LNCAP (cell line): ENCODE data around the gene TTC19.

ENCODE experiments used
- TF ChIP-seq, protein P1 (sequence below): fragments of 450-650 bp; IDR thresholded peaks from 2 replicates; pipeline ENCODE4 v1.5.1; 2017; ENCODE audit warnings: mild to moderate bottlenecking

The TTC19 gene, protein sequence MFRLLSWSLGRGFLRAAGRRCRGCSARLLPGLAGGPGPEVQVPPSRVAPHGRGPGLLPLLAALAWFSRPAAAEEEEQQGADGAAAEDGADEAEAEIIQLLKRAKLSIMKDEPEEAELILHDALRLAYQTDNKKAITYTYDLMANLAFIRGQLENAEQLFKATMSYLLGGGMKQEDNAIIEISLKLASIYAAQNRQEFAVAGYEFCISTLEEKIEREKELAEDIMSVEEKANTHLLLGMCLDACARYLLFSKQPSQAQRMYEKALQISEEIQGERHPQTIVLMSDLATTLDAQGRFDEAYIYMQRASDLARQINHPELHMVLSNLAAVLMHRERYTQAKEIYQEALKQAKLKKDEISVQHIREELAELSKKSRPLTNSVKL

DNA sequence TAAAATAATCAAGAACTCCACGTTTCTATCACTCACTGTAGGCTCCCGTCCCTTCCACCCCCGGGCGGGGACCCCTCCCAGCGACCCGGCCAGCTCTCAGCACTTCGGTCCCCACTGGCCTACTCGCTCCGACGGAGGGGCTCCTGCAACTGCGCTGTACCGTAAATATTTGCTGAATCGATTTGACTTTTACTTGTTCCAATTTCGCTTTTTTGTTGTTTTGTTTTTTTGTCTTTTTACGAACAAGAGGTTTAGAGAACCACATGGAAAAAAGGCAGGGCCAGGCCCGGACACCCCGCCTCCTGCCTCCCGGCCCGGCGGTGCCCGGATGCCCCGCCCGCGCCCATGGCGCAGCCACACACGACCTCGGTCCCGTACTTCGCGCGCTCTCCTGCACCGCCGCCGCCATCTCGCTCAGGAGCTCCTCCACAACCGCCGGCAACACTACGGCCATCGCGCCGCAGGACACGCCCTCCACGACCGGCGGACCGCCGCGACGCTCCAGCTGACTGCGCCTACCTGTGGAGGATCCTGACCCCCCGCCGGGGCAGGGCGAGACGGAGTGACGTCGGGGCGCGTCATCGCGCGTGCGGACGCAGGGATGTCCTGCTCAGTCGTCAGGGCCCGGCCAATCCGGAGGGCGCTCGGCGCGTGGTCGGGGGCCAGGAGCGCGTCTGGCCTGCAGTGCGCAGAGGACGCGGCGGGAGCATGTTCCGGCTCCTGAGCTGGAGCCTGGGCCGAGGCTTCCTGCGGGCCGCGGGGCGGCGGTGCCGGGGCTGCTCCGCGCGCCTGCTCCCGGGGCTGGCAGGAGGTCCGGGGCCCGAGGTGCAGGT, at the start of gene TTC19, which contains the start of gene ZSWIM7:
Gene TTC19, plus strand, starts transcription at position 684 of the 833 bp plus-strand sequence. Its CDS starts 25 bp downstream, at position 709.
Gene ZSWIM7, minus strand, starts transcription at position 564 of the 833 bp plus-strand sequence. Its CDS starts 110 bp downstream, at position 454.
- TF ChIP-seq, protein P1, sequence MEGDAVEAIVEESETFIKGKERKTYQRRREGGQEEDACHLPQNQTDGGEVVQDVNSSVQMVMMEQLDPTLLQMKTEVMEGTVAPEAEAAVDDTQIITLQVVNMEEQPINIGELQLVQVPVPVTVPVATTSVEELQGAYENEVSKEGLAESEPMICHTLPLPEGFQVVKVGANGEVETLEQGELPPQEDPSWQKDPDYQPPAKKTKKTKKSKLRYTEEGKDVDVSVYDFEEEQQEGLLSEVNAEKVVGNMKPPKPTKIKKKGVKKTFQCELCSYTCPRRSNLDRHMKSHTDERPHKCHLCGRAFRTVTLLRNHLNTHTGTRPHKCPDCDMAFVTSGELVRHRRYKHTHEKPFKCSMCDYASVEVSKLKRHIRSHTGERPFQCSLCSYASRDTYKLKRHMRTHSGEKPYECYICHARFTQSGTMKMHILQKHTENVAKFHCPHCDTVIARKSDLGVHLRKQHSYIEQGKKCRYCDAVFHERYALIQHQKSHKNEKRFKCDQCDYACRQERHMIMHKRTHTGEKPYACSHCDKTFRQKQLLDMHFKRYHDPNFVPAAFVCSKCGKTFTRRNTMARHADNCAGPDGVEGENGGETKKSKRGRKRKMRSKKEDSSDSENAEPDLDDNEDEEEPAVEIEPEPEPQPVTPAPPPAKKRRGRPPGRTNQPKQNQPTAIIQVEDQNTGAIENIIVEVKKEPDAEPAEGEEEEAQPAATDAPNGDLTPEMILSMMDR, result no peak

DNA sequence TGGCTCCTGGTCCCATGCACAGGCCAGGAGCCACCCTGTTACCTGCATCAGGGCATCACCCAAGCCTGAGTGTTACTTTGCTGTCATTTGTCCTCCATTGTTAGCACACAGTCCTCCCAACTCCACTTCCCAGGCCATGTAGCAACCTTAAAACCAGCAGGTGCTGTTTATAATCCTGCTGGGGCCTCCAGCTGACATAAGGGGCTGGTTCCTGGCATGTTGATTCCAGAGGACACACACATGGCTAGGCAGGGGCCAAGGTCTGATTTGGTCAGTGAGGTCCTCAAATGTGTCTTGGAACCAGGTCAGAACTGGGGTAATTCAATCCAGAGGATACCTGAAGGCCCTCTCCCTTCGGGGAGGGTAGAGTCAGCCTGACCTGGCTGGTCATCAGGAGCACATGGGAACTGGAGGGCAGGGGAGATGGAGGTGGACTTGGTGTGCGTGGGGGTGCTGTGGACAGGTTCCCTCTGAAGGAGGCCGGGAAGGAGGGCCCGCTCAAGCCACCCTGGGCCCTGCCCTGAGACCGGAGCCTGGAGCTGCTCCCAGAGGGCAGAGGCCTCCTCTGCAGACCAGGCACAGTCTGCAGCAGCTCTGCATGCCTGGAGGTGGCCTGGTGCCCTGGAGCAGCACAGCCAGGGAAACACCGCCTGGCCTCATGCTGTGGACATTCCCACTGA, 48.1 kb upstream of the TTC19 start:
- TF ChIP-seq, protein P1, result no peak

DNA sequence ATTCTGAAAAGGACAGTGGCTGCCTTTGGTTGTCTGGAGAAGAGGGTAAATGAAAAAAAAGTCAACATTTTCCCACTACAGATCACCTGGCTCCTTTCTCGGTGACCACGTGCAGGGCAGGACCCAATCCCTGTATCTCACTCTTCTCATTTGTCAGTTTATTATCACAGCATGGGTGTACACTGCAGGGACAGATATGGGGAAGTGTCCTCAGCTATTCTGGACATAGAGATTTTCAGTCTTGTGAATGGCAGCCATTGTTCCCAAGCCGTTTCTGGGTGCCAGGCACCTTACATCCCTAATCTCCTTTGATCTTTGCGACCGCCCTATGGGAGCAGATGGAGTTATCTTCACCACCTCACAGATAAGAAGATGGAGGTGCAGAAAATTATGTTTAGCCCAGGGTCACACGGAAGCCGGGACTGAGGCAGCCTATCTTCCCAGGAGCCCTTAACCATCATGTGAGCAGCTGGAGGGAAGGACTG, 47.5 kb upstream of the TTC19 start:
- TF ChIP-seq, protein P1, result no peak

DNA sequence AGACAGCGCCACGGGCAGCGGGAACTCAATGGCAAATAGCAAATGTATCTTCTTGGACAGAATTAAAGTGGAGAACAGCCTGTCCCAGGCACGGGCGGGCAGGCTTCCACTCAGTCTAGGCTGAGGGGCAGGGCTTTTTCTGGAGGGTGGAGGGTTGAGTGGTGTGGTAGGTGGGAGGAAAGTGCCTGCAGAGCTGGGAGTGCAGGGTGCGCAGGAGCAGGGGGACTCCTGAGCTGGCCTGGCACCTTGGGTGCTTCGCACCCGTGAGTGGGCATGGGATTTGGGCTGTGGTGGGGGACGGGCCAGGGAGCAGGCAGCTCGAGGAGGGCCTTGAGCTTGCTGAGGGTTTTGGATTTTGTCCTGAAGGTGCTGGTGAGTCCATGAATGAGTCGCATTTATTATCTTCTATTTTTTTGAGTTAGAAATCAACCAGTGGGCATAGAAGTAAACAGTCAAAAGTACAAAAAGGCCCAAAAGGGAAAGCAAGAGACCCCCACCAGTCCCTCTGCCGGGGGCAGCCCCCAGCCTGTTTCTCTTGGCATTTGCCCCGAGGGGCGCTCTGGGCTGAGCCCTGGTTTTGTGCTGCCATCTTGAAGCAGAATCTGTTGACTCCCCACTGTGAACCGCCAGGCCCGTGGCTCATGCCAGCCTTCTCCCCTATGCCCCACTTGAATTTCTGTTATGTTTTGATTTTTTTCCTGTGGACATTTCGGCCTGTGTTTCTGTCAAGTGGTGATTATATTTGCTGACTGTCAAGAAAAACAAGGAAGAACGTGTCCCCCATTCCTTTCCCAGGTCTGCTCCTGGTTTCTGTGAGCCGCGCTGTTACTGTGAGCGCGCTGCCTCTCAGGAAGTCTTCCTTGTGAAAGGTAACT, 46.5 kb upstream of the TTC19 start:
- TF ChIP-seq, protein P1, result no peak

DNA sequence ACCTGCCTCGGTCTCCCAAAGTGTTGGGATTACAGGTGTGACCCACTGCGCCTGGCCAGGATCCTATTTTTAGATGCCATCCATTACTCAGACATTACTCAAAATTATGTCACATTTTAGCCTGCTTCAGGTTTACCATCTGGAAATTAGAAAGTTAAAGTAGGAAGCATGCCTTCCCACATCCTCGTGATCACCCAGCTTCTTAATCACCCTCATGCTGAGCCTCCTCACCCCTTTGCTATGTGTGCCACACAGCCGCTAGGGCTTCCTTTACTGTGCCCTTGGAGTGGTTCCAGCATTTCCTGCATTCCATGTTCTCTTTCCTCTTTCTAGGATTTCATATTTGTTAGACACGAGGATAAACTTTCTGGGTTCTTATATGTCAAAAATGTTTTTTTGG, 45.4 kb upstream of the TTC19 start:
- TF ChIP-seq, protein P1, result no peak

DNA sequence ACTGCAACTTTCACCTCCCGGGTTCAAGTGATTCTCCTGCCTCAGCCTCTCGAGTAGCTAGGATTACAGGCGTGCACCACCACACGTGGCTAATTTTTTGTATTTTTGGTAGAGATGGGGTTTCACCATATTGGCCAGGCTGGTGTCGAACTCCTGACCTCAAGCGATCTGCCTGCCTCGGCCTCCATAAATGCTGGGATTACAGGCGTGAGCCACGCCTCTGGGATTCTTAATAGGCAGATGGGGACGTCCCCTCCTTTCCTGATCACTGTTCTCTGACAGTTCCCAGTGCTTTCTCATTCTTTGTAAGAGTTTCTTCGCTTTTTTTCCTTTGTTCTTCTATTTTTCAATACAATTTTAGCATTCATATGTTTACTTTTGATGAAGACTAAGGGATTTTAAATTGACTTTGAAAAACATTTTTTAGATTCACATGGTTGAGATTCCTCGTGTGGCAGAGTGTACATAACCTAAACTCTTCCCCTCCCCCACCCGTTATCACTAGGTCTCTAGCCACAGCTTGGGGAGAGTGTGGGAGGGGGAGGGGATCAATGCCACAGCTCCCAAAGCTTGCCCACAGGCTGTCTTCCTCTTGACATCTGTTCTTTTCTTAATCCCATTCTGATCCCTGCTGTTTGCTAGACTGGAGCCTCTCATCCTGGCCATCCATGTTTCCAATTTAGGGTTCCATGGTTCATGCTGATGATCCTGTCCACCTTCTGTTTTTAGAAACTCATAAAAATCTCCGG, 43.7 kb upstream of the TTC19 start:
- TF ChIP-seq, protein P1, result no peak
